Activated CD8-positive, alpha-beta memory T cell treated with anti-CD3 and anti-CD28 coated beads, Interleukin-2, amount 50 U/mL, for 1 hour (primary cell): ENCODE results near the gene MED28.
"Not testable (repeated sequence)": the region's sequence is repeated elsewhere in the genome, so short reads cannot be mapped to it uniquely, and the experiment has no call there.

Experiments used
- DNase-seq: peaks from one replicate; pipeline ENCODE4 v3.0.0-alpha.2; 2020; ENCODE audit errors: extremely low read depth

The MED28 gene

GRCh38 chr4:17614416-17615299, at the start of gene MED28:
Gene MED28, plus strand, starts transcription at chr4:17614641. Its CDS starts 14 bp downstream, at chr4:17614655.
- DNase-seq, result peak; percentile 95

GRCh38 chr4:17565846-17566245, 48.6 kb upstream of the MED28 start:
- no peak for DNase-seq

GRCh38 chr4:17567271-17567670, 47.2 kb upstream of the MED28 start:
- no peak for DNase-seq

GRCh38 chr4:17574206-17574605, 40.2 kb upstream of the MED28 start:
- no peak for DNase-seq

- not testable (repeated sequence) for DNase-seq
Measured at GRCh38 chr4:17575177-17575576, 39.3 kb upstream of the MED28 start.

GRCh38 chr4:17576932-17577664, 37.3 kb upstream of the MED28 start, which contains the start of gene LAP3:
Gene LAP3, plus strand, starts transcription at chr4:17577198. Its CDS starts 268 bp downstream, at chr4:17577466.
- peak; percentile 90 for DNase-seq

- no peak for DNase-seq
Measured at GRCh38 chr4:17577665-17578481, 36.6 kb upstream of the MED28 start.

- no peak for DNase-seq
Measured at GRCh38 chr4:17578482-17578891, 36.0 kb upstream of the MED28 start.

GRCh38 chr4:17580969-17581368, 33.5 kb upstream of the MED28 start:
- DNase-seq, result no peak

- DNase-seq, result no peak
Measured at GRCh38 chr4:17583276-17583675, 31.2 kb upstream of the MED28 start.

- DNase-seq, result no peak
Measured at GRCh38 chr4:17583941-17584340, 30.5 kb upstream of the MED28 start.

GRCh38 chr4:17584521-17585213, 29.8 kb upstream of the MED28 start:
- DNase-seq, result no peak

- DNase-seq, result no peak
Measured at GRCh38 chr4:17587094-17587822, 27.2 kb upstream of the MED28 start.

GRCh38 chr4:17589355-17589754, 25.1 kb upstream of the MED28 start:
- DNase-seq, result no peak

GRCh38 chr4:17595471-17596005, 18.9 kb upstream of the MED28 start:
- DNase-seq, result no peak

GRCh38 chr4:17597517-17597916, 16.9 kb upstream of the MED28 start:
- no peak for DNase-seq

- DNase-seq, result no peak
Measured at GRCh38 chr4:17599826-17600225, 14.6 kb upstream of the MED28 start.

- no peak for DNase-seq
Measured at GRCh38 chr4:17605236-17605635, 9.2 kb upstream of the MED28 start.

- peak; percentile 11 for DNase-seq
Measured at GRCh38 chr4:17613761-17614415, 553 bp upstream of the MED28 start.

GRCh38 chr4:17616283-17616682, 1.8 kb downstream of the MED28 start:
- no peak for DNase-seq
